IMR-90 (cell line): ENCODE data around the gene TTLL12.

Source experiments
- CEBPB ChIP-seq: IDR thresholded peaks from 2 replicates; pipeline ENCODE4 v1.6.1; 2012; ENCODE audit warnings: low read depth, low read length, improper control_type of control experiment
- MAFK ChIP-seq: IDR thresholded peaks from 2 replicates; pipeline ENCODE4 v1.6.1; 2012; ENCODE audit warnings: low read depth, low read length, improper control_type of control experiment
- POLR2A ChIP-seq: IDR thresholded peaks from 2 replicates; pipeline ENCODE4 v1.6.1; 2012; ENCODE audit warnings: mild to moderate bottlenecking, low read depth, low read length
- TF ChIP-seq, protein P1 (sequence below): conservative IDR thresholded peaks from 2 replicates; pipeline ENCODE4 v1.5.1; 2012; ENCODE audit warnings: mild to moderate bottlenecking, low read depth, low read length, improper control_type of control experiment

- TF ChIP-seq MAFK = no peak
- TF ChIP-seq CEBPB = no peak
- TF ChIP-seq, protein P1, sequence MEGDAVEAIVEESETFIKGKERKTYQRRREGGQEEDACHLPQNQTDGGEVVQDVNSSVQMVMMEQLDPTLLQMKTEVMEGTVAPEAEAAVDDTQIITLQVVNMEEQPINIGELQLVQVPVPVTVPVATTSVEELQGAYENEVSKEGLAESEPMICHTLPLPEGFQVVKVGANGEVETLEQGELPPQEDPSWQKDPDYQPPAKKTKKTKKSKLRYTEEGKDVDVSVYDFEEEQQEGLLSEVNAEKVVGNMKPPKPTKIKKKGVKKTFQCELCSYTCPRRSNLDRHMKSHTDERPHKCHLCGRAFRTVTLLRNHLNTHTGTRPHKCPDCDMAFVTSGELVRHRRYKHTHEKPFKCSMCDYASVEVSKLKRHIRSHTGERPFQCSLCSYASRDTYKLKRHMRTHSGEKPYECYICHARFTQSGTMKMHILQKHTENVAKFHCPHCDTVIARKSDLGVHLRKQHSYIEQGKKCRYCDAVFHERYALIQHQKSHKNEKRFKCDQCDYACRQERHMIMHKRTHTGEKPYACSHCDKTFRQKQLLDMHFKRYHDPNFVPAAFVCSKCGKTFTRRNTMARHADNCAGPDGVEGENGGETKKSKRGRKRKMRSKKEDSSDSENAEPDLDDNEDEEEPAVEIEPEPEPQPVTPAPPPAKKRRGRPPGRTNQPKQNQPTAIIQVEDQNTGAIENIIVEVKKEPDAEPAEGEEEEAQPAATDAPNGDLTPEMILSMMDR = no peak
- no peak for TF ChIP-seq POLR2A
These were observed 27.0 kb upstream of the TTLL12 start for GRCh38 chr22:43213962-43214361.
